ENCODE data around the gene CMIP. TPM values are rescaled to one million over a fixed set of nuclear protein-coding genes. Genes with fewer than 3 reads are reported as not detected.

CMIP gene
- total RNA-seq, 1 experiment from 2014 or later, result 63.7 TPM

- TF ChIP-seq RORB (CRISPR knock-in tag; IDR thresholded peaks at IDR 0.05) (no peak), PREB (CRISPR knock-in tag; IDR thresholded peaks at IDR 0.05; ENCODE audit: borderline replicate concordance) (no peak), CREM (CRISPR knock-in tag; IDR thresholded peaks at IDR 0.05) (no peak), SMAD4 (CRISPR knock-in tag; IDR thresholded peaks at IDR 0.05) (no peak)
- TF ChIP-seq, protein P1, sequence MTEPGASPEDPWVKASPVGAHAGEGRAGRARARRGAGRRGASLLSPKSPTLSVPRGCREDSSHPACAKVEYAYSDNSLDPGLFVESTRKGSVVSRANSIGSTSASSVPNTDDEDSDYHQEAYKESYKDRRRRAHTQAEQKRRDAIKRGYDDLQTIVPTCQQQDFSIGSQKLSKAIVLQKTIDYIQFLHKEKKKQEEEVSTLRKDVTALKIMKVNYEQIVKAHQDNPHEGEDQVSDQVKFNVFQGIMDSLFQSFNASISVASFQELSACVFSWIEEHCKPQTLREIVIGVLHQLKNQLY (CRISPR knock-in tag; IDR thresholded peaks at IDR 0.05), result no peak
- TF ChIP-seq, protein P2, sequence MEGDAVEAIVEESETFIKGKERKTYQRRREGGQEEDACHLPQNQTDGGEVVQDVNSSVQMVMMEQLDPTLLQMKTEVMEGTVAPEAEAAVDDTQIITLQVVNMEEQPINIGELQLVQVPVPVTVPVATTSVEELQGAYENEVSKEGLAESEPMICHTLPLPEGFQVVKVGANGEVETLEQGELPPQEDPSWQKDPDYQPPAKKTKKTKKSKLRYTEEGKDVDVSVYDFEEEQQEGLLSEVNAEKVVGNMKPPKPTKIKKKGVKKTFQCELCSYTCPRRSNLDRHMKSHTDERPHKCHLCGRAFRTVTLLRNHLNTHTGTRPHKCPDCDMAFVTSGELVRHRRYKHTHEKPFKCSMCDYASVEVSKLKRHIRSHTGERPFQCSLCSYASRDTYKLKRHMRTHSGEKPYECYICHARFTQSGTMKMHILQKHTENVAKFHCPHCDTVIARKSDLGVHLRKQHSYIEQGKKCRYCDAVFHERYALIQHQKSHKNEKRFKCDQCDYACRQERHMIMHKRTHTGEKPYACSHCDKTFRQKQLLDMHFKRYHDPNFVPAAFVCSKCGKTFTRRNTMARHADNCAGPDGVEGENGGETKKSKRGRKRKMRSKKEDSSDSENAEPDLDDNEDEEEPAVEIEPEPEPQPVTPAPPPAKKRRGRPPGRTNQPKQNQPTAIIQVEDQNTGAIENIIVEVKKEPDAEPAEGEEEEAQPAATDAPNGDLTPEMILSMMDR (IDR thresholded peaks at IDR 0.05), result no peak
Observed at GRCh38 chr16:81523387-81524115, 78.9 kb downstream of the CMIP start (continued).

- Mint-ChIP-seq H3K27ac (no peak overlapping the region; the same call in 1 of the 2 replicates), H3K4me3 (no peak overlapping the region), H3K9me3 (peaks cover 27% of the 10 kb centered on the region), H3K4me1 (peaks cover 26% of the 10 kb centered on the region), H3K27me3 (ENCODE audit: low read depth) (no peaks in the 10 kb centered on the region), H3K36me3 (peaks cover 19% of the 10 kb centered on the region)
- DNase-seq (ENCODE audit: low spot score), result no peak
- CTCF ChIA-PET, result interaction anchor here (0.7 to 1.4 kb wide), 2 partner anchors 20 to 173 kb away, joined by 3 to 4 read pairs; no protein-coding TSS in a partner anchor
- no peak for ATAC-seq
- POLR2A ChIA-PET, result interaction anchor here (1.3 kb wide), 1 partner anchor 54 kb away, joined by 3 read pairs; no protein-coding TSS in a partner anchor
- TF ChIP-seq, protein P2 (IDR thresholded peaks at IDR 0.05), result no peak
- TF ChIP-seq E2F4 (CRISPR knock-in tag; IDR thresholded peaks at IDR 0.05; ENCODE audit: borderline replicate concordance, low read depth) (no peak), ETV6 (CRISPR knock-in tag; IDR thresholded peaks at IDR 0.05) (no peak), ZNF671 (CRISPR knock-in tag; IDR thresholded peaks at IDR 0.05) (no peak), CREB1 (CRISPR knock-in tag; IDR thresholded peaks at IDR 0.05) (no peak), FOXP4 (CRISPR knock-in tag; IDR thresholded peaks at IDR 0.05) (no peak), NR1H2 (CRISPR knock-in tag; IDR thresholded peaks at IDR 0.05) (no peak), TCF7 (CRISPR knock-in tag; IDR thresholded peaks at IDR 0.05; ENCODE audit: low read depth) (no peak), MYBL2 (CRISPR knock-in tag; IDR thresholded peaks at IDR 0.05) (no peak)
- TF ChIP-seq, protein P3, sequence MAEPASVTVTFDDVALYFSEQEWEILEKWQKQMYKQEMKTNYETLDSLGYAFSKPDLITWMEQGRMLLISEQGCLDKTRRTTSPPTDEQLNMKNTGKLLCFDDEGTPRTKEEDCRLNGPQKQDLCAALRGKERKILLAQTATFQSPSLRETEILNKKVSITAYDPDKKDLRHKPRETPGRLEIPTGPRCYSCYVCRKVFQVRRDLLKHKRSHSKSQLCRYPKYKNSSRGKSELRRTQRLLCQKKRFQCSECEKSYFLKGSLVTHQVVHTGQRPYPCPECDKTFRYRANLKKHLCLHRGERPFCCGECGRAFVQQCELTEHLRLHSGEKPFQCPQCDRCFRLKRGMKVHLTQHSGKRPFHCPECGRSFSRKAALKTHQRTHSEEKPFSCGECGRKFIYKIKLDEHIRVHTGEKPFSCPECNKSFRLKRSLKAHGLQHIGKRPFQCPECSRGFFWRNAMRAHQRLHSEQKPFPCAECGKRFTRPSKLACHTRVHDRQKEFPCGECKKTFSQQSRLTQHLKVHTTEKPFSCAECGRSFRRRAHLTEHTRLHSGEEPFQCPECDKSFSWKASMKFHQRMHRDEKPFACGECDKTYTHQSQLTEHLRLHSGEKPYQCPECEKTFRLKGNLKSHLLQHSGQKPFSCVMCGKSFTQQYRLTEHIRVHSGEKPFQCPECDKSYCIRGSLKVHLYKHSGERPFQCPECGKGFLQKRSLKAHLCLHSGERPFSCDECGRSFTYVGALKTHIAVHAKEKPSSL (CRISPR knock-in tag; conservative IDR thresholded peaks at IDR 0.05), result no peak
- TF ChIP-seq, protein P4, sequence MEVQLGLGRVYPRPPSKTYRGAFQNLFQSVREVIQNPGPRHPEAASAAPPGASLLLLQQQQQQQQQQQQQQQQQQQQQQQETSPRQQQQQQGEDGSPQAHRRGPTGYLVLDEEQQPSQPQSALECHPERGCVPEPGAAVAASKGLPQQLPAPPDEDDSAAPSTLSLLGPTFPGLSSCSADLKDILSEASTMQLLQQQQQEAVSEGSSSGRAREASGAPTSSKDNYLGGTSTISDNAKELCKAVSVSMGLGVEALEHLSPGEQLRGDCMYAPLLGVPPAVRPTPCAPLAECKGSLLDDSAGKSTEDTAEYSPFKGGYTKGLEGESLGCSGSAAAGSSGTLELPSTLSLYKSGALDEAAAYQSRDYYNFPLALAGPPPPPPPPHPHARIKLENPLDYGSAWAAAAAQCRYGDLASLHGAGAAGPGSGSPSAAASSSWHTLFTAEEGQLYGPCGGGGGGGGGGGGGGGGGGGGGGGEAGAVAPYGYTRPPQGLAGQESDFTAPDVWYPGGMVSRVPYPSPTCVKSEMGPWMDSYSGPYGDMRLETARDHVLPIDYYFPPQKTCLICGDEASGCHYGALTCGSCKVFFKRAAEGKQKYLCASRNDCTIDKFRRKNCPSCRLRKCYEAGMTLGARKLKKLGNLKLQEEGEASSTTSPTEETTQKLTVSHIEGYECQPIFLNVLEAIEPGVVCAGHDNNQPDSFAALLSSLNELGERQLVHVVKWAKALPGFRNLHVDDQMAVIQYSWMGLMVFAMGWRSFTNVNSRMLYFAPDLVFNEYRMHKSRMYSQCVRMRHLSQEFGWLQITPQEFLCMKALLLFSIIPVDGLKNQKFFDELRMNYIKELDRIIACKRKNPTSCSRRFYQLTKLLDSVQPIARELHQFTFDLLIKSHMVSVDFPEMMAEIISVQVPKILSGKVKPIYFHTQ (CRISPR knock-in tag; IDR thresholded peaks at IDR 0.05), result no peak
- TF ChIP-seq, protein P5, sequence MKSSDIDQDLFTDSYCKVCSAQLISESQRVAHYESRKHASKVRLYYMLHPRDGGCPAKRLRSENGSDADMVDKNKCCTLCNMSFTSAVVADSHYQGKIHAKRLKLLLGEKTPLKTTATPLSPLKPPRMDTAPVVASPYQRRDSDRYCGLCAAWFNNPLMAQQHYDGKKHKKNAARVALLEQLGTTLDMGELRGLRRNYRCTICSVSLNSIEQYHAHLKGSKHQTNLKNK (CRISPR knock-in tag; IDR thresholded peaks at IDR 0.05), result no peak
Observed at GRCh38 chr16:81524382-81524781, 79.8 kb downstream of the CMIP start.

All from WTC11 (cell line).